Astrocyte (in vitro differentiated cells and primary cell): ENCODE data around the gene RUBCNL. TPM values are rescaled to one million over a fixed set of nuclear protein-coding genes. Genes with fewer than 3 reads are reported as not detected.
A peak's percentile ranks its signal among the peaks of the same experiment; 100 is the strongest.

Experiments
- DNase-seq: peaks from one replicate; pipeline ENCODE4 v3.0.0-alpha.2; 2010; ENCODE audit warnings: low read depth
- FAIRE-seq: peaks from 2 replicates; lab custom pipeline; 2011; peaks lifted over from hg19 to GRCh38; lab: Jason Lieb, UNC
- H2AFZ ChIP-seq: 2 replicates; pipeline ENCODE4 v1.6.0; 2012; ENCODE audit warnings: low read depth, low read length, inconsistent platforms
- H3K27ac ChIP-seq: 2 replicates; pipeline ENCODE4 v1.5.1; 2011; ENCODE audit warnings: low read depth, low read length, inconsistent platforms
- H3K27me3 ChIP-seq: 2 replicates; pipeline ENCODE4 v1.6.0; 2011; ENCODE audit warnings: low read length, inconsistent platforms; ENCODE audit not compliant: insufficient read depth
- H3K36me3 ChIP-seq: 2 replicates; pipeline ENCODE4 v1.5.1; 2011; ENCODE audit warnings: low read length, inconsistent platforms; ENCODE audit not compliant: insufficient read depth
- H3K4me1 ChIP-seq: 2 replicates; pipeline ENCODE4 v1.5.1; 2011; ENCODE audit warnings: low read length, inconsistent platforms; ENCODE audit not compliant: insufficient read depth
- H3K4me2 ChIP-seq: 2 replicates; pipeline ENCODE4 v1.6.0; 2012; ENCODE audit warnings: low read length, inconsistent platforms
- H3K4me3 ChIP-seq: 2 replicates; pipeline ENCODE4 v1.5.1; 2011; ENCODE audit warnings: low read depth, mild to moderate bottlenecking, low read length, inconsistent platforms; ENCODE audit not compliant: insufficient read depth
- H3K79me2 ChIP-seq: 2 replicates; pipeline ENCODE4 v1.6.0; 2012; ENCODE audit warnings: mild to moderate bottlenecking, low read length, inconsistent platforms; ENCODE audit not compliant: insufficient read depth
- H3K9ac ChIP-seq: 2 replicates; pipeline ENCODE4 v1.6.0; 2012; ENCODE audit warnings: mild to moderate bottlenecking, low read length, inconsistent platforms
- H3K9me3 ChIP-seq: 2 replicates; pipeline ENCODE4 v1.5.1; 2012; ENCODE audit warnings: low read depth, mild to moderate bottlenecking, low read length, inconsistent platforms; ENCODE audit not compliant: insufficient read depth
- H4K20me1 ChIP-seq: 2 replicates; pipeline ENCODE4 v1.6.0; 2012; ENCODE audit warnings: low read length, inconsistent platforms; ENCODE audit not compliant: insufficient read depth
- H3K27ac Mint-ChIP-seq: one replicate; pipeline ENCODE4 v1.8.0; 2021; ENCODE audit warnings: mild to moderate bottlenecking, mixed read lengths; ENCODE audit not compliant: unreplicated experiment
- H3K27me3 Mint-ChIP-seq: one replicate; pipeline ENCODE4 v1.8.0; 2021; ENCODE audit warnings: low read depth, mixed read lengths; ENCODE audit not compliant: unreplicated experiment
- H3K36me3 Mint-ChIP-seq: one replicate; pipeline ENCODE4 v1.8.0; 2021; ENCODE audit warnings: low read depth, mixed read lengths; ENCODE audit not compliant: unreplicated experiment
- H3K4me1 Mint-ChIP-seq: one replicate; pipeline ENCODE4 v1.8.0; 2021; ENCODE audit warnings: low read depth, mixed read lengths; ENCODE audit not compliant: unreplicated experiment
- H3K4me3 Mint-ChIP-seq: one replicate; pipeline ENCODE4 v1.8.0; 2021; ENCODE audit warnings: mild to moderate bottlenecking, moderate library complexity, mixed read lengths; ENCODE audit not compliant: unreplicated experiment
- H3K9me3 Mint-ChIP-seq: one replicate; pipeline ENCODE4 v1.8.0; 2021; ENCODE audit warnings: mild to moderate bottlenecking, mixed read lengths; ENCODE audit not compliant: unreplicated experiment
- CTCF ChIP-seq: IDR thresholded peaks from 2 replicates; pipeline ENCODE4 v1.5.1; 2011; ENCODE audit warnings: low read depth, mild to moderate bottlenecking, inconsistent platforms, low read length, moderate library complexity; ENCODE audit not compliant: insufficient read depth
- EZH2 ChIP-seq: IDR thresholded peaks from 2 replicates; pipeline ENCODE4 v1.6.1; 2012; ENCODE audit warnings: mild to moderate bottlenecking, low read length, inconsistent platforms; ENCODE audit not compliant: insufficient read depth
- total RNA-seq: library from RNA; stranded (reverse); gene quantifications from 2 replicates; pipeline ENCODE4 v1.2.1, GENCODE V29; 2021

The RUBCNL gene
- total RNA-seq, 1 donor from 2014 or later = 1.5 TPM

- Mint-ChIP-seq H3K4me1 (peaks cover 25% of the 10 kb centered on the region), H3K27ac (no peak overlapping the region)
- FAIRE-seq = no peak
Measured at GRCh38 chr13:46401432-46401831, 14.4 kb upstream of the RUBCNL start.

DNA sequence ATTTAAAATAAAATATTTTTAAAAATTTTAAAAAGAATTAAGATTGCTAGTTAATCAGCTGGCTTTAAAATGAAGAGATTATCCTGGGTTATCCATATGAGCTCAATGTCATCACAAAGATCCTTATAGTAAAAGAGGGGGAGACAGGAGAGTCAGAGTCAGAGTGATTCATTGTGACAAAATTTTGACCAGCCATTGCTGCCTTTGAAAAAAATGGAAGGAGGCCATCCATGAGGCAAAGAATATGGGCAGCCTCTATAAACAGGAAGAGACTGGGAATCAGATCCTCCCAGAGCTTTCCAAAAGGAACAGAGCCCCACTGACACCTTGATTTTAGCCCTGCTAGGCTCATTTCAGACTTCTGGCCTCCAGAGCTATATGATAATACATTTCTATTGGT, 9.3 kb upstream of the RUBCNL start:
- no peak overlapping the region for H3K4me3 Mint-ChIP-seq
- Histone ChIP-seq H3K4me3 (no peak overlapping the region), H2AFZ (no peak overlapping the region), H3K36me3 (no peaks in the 10 kb centered on the region), H3K4me1 (no peaks in the 10 kb centered on the region), H3K79me2 (no peaks in the 10 kb centered on the region), H3K27me3 (no peaks in the 10 kb centered on the region), H3K4me2 (no peak overlapping the region), H3K9ac (no peak overlapping the region), H4K20me1 (no peaks in the 10 kb centered on the region), H3K9me3 (no peaks in the 10 kb centered on the region), H3K27ac (no peak overlapping the region)
- no peaks in the 10 kb centered on the region for H3K27me3 Mint-ChIP-seq
- peak overlapping the region; percentile 58 for H3K27ac Mint-ChIP-seq
- FAIRE-seq (no peak), DNase-seq (no peak)
- no peak for TF ChIP-seq EZH2
- no peak for TF ChIP-seq CTCF
- no peaks in the 10 kb centered on the region for H3K9me3 Mint-ChIP-seq
- peaks cover 19% of the 10 kb centered on the region for H3K4me1 Mint-ChIP-seq
- no peaks in the 10 kb centered on the region for H3K36me3 Mint-ChIP-seq

More at GRCh38 chr13:46401432-46401831, 14.4 kb upstream of the RUBCNL start:
- Histone ChIP-seq H3K36me3 (no peaks in the 10 kb centered on the region), H3K4me2 (no peak overlapping the region), H3K9ac (no peak overlapping the region), H3K9me3 (no peaks in the 10 kb centered on the region), H2AFZ (no peak overlapping the region), H3K79me2 (no peaks in the 10 kb centered on the region), H3K4me1 (no peaks in the 10 kb centered on the region), H3K27me3 (peaks cover 4% of the 10 kb centered on the region), H3K27ac (no peak overlapping the region), H4K20me1 (no peaks in the 10 kb centered on the region), H3K4me3 (no peak overlapping the region)
- H3K27me3 Mint-ChIP-seq = no peaks in the 10 kb centered on the region
- H3K36me3 Mint-ChIP-seq = no peaks in the 10 kb centered on the region
- no peak for DNase-seq
- no peak overlapping the region for H3K4me3 Mint-ChIP-seq
- TF ChIP-seq CTCF = no peak
- no peak for TF ChIP-seq EZH2
- H3K9me3 Mint-ChIP-seq = peaks cover 2% of the 10 kb centered on the region

DNA sequence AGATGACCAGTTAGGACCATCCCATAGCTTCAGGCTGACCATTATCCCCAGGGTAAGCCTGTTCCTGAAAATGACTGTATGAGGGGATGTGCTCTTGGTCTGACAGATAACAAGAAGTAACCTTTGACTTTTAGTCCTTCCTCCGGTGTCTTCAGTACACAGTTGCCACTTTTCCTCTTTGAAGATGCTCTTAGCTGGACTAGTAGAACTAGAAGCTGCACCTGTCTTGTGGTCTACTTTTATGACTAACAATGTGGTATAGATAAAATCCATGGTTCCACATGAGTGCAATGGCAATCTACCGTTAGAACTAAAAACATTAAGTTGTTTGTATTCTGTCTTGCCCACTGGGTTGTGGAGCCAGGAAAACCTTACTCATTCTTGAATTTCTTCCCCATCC, 5.9 kb upstream of the RUBCNL start:
- H3K4me1 Mint-ChIP-seq = peaks cover 14% of the 10 kb centered on the region
- peaks cover 5% of the 10 kb centered on the region for H3K27me3 Mint-ChIP-seq
- DNase-seq (no peak), FAIRE-seq (no peak)
- no peak overlapping the region for H3K27ac ChIP-seq
- no peaks in the 10 kb centered on the region for H3K79me2 ChIP-seq
- no peak overlapping the region for H3K4me3 Mint-ChIP-seq
- TF ChIP-seq CTCF = no peak
- no peak for TF ChIP-seq EZH2
- H3K4me2 ChIP-seq = no peak overlapping the region
- H3K4me3 ChIP-seq = no peak overlapping the region
- H3K9me3 Mint-ChIP-seq = no peaks in the 10 kb centered on the region
- H3K9ac ChIP-seq = no peak overlapping the region
- peaks cover 18% of the 10 kb centered on the region for H3K27me3 ChIP-seq
- H3K36me3 ChIP-seq = no peaks in the 10 kb centered on the region
- H3K9me3 ChIP-seq = no peaks in the 10 kb centered on the region
- no peaks in the 10 kb centered on the region for H3K36me3 Mint-ChIP-seq
- H3K4me1 ChIP-seq = no peaks in the 10 kb centered on the region
- no peaks in the 10 kb centered on the region for H4K20me1 ChIP-seq
- no peak overlapping the region for H2AFZ ChIP-seq
- no peak overlapping the region for H3K27ac Mint-ChIP-seq
